LNCaP clone FGC (cell line): ENCODE measurements around the gene PHLDA3.
A peak's percentile ranks its signal among the peaks of the same experiment; 100 is the strongest.

Source experiments
- DNase-seq: peaks from one replicate; pipeline ENCODE4 v3.0.0-alpha.2; 2011; ENCODE audit warnings: low read depth
- H3K4me3 ChIP-seq: 2 replicates; pipeline ENCODE4 v1.5.1; 2011; ENCODE audit warnings: mild to moderate bottlenecking, low read depth, low read length, control low read depth
- CTCF ChIP-seq: IDR thresholded peaks from 2 replicates; pipeline ENCODE4 v1.5.1; 2012; ENCODE audit warnings: mild to moderate bottlenecking; ENCODE audit not compliant: control insufficient read depth, insufficient read depth; ENCODE audit errors: extremely low read depth

Gene PHLDA3

GRCh38 chr1:201448990-201449389, 20.0 kb downstream of the PHLDA3 start:
- H3K4me3 ChIP-seq: no peak overlapping the region
- no peak for TF ChIP-seq CTCF
- no peak for DNase-seq

GRCh38 chr1:201447903-201448871, 20.8 kb downstream of the PHLDA3 start:
- no peak overlapping the region for H3K4me3 ChIP-seq
- TF ChIP-seq CTCF: peak; percentile 73
- DNase-seq: no peak

- H3K4me3 ChIP-seq: no peak overlapping the region
- no peak for DNase-seq
- TF ChIP-seq CTCF: no peak
These were observed 23.7 kb downstream of the PHLDA3 start for GRCh38 chr1:201445310-201445709.

GRCh38 chr1:201444792-201445191, 24.2 kb downstream of the PHLDA3 start:
- no peak for DNase-seq
- no peak for TF ChIP-seq CTCF
- no peak overlapping the region for H3K4me3 ChIP-seq

- DNase-seq: no peak
- H3K4me3 ChIP-seq: no peak overlapping the region
- no peak for TF ChIP-seq CTCF
These were observed 25.2 kb downstream of the PHLDA3 start for GRCh38 chr1:201443747-201444146.

GRCh38 chr1:201436969-201437368, 32.0 kb downstream of the PHLDA3 start:
- no peak for DNase-seq
- no peak overlapping the region for H3K4me3 ChIP-seq
- TF ChIP-seq CTCF: no peak

GRCh38 chr1:201436393-201436792, 32.6 kb downstream of the PHLDA3 start:
- H3K4me3 ChIP-seq: no peak overlapping the region
- DNase-seq: no peak
- TF ChIP-seq CTCF: 0 out of 2 replicates have a peak, but pooled peaks have one; percentile 6
